ENCODE measurements around the gene PRXL2C.
A peak's percentile ranks its signal among the peaks of the same experiment; 100 is the strongest.
"Not testable (repeated sequence)": the region's sequence is repeated elsewhere in the genome, so short reads cannot be mapped to it uniquely, and the experiment has no call there.

Gene PRXL2C

GRCh38 chr9:96649620-96650324 lies 5.3 kb downstream of the PRXL2C start:
- no peak for DNase-seq

- DNase-seq: no peak
Measured at GRCh38 chr9:96646081-96646991, 8.8 kb downstream of the PRXL2C start.

- no peak for DNase-seq
Measured at GRCh38 chr9:96644137-96644536, 11.0 kb downstream of the PRXL2C start.

- DNase-seq: no peak
Measured at GRCh38 chr9:96641514-96641913, 13.6 kb downstream of the PRXL2C start.

- no peak for DNase-seq
Measured at GRCh38 chr9:96638606-96639364, 16.3 kb downstream of the PRXL2C start.

GRCh38 chr9:96636368-96636767 lies 18.7 kb downstream of the PRXL2C start:
- DNase-seq: no peak

- DNase-seq: not testable (repeated sequence)
Measured at GRCh38 chr9:96633579-96633978, 21.5 kb downstream of the PRXL2C start.

- no peak for DNase-seq
Measured at GRCh38 chr9:96626912-96627311, 28.2 kb downstream of the PRXL2C start.

- DNase-seq: no peak
Measured at GRCh38 chr9:96621618-96622017, 33.5 kb downstream of the PRXL2C start.

GRCh38 chr9:96620832-96621269 lies 34.3 kb downstream of the PRXL2C start:
- no peak for DNase-seq

- no peak for DNase-seq
Measured at GRCh38 chr9:96620181-96620514, 35.0 kb downstream of the PRXL2C start.

- peak; percentile 25 for DNase-seq
Measured at GRCh38 chr9:96619491-96620180, 35.5 kb downstream of the PRXL2C start, which contains the start of gene CDC14B. Gene CDC14B, minus strand, starts transcription at chr9:96619843. Its CDS starts 465 bp downstream, at chr9:96619378.

- DNase-seq: peak; percentile 13
Measured at GRCh38 chr9:96619124-96619465, 36.0 kb downstream of the PRXL2C start.

GRCh38 chr9:96618209-96619123 lies 36.7 kb downstream of the PRXL2C start:
- no peak for DNase-seq

GRCh38 chr9:96617439-96618185 lies 37.5 kb downstream of the PRXL2C start:
- no peak for DNase-seq

- no peak for DNase-seq
Measured at GRCh38 chr9:96616817-96617438, 38.2 kb downstream of the PRXL2C start.

- no peak for DNase-seq
Measured at GRCh38 chr9:96615411-96615810, 39.7 kb downstream of the PRXL2C start.

- not testable (repeated sequence) for DNase-seq
Measured at GRCh38 chr9:96614664-96615063, 40.5 kb downstream of the PRXL2C start.

GRCh38 chr9:96612966-96613589 lies 42.0 kb downstream of the PRXL2C start:
- no peak for DNase-seq

All from activated gamma-delta T cell (primary cell).